HEK293 (cell line): ENCODE measurements around the gene HLA-DMA.

ENCODE experiments used
- ATF2 ChIP-seq: fragments of 450-650 bp; formaldehyde crosslinking; IDR thresholded peaks from 2 replicates; pipeline ENCODE4 v1.5.1; 2016; ENCODE audit warnings: missing biosample characterization, missing genetic modification characterization, low read depth
- EGR2 ChIP-seq: fragments of 450-650 bp; formaldehyde crosslinking; IDR thresholded peaks from 2 replicates; pipeline ENCODE4 v1.5.1; 2016; ENCODE audit warnings: low read depth, missing biosample characterization, missing genetic modification characterization
- HOXD13 ChIP-seq: sonication (generic); formaldehyde crosslinking; IDR thresholded peaks from 2 replicates; pipeline ENCODE4 v1.8.0; 2022; ENCODE audit warnings: missing genetic modification reagents, borderline replicate concordance
- INSM2 ChIP-seq: fragments of 450-650 bp; formaldehyde crosslinking; IDR thresholded peaks from 2 replicates; pipeline ENCODE4 v1.5.1; 2016; ENCODE audit warnings: missing biosample characterization, missing genetic modification characterization
- KLF1 ChIP-seq: fragments of 450-650 bp; formaldehyde crosslinking; IDR thresholded peaks from 2 replicates; pipeline ENCODE4 v1.5.1; 2016; ENCODE audit warnings: missing biosample characterization, missing genetic modification characterization
- PATZ1 ChIP-seq: fragments of 450-650 bp; formaldehyde crosslinking; IDR thresholded peaks from 2 replicates; pipeline ENCODE4 v1.5.1; 2016; ENCODE audit warnings: missing biosample characterization, missing genetic modification characterization
- PRDM1 ChIP-seq: fragments of 450-650 bp; formaldehyde crosslinking; IDR thresholded peaks from 2 replicates; pipeline ENCODE4; 2016; ENCODE audit warnings: missing biosample characterization, missing genetic modification characterization
- ZBTB1 ChIP-seq: fragments of 450-650 bp; formaldehyde crosslinking; IDR thresholded peaks from 2 replicates; pipeline ENCODE4 v1.5.1; 2016; ENCODE audit warnings: missing biosample characterization, missing genetic modification characterization
- ZBTB21 ChIP-seq: fragments of 450-650 bp; formaldehyde crosslinking; IDR thresholded peaks from 2 replicates; pipeline ENCODE4 v1.5.1; 2017; ENCODE audit warnings: missing biosample characterization, missing genetic modification characterization
- ZBTB8A ChIP-seq: fragments of 450-650 bp; formaldehyde crosslinking; IDR thresholded peaks from 2 replicates; pipeline ENCODE4 v1.5.1; 2016; ENCODE audit warnings: missing biosample characterization, missing genetic modification characterization
- ZNF146 ChIP-seq: fragments of 450-650 bp; formaldehyde crosslinking; IDR thresholded peaks from 2 replicates; pipeline ENCODE4 v1.5.1; 2016; ENCODE audit warnings: missing biosample characterization, missing genetic modification characterization
- ZNF148 ChIP-seq: fragments of 450-650 bp; formaldehyde crosslinking; IDR thresholded peaks from 2 replicates; pipeline ENCODE4 v1.5.0; 2017; ENCODE audit warnings: missing biosample characterization, missing genetic modification characterization, borderline replicate concordance
- ZNF19 ChIP-seq: fragments of 450-650 bp; formaldehyde crosslinking; IDR thresholded peaks from 2 replicates; pipeline ENCODE4; 2016; ENCODE audit warnings: missing biosample characterization, missing genetic modification characterization, low read depth
- ZNF239 ChIP-seq: fragments of 450-650 bp; formaldehyde crosslinking; IDR thresholded peaks from 2 replicates; pipeline ENCODE4 v1.5.1; 2016; ENCODE audit warnings: missing biosample characterization, missing genetic modification characterization
- ZNF350 ChIP-seq: fragments of 450-650 bp; formaldehyde crosslinking; IDR thresholded peaks from 2 replicates; pipeline ENCODE4 v1.5.0; 2017; ENCODE audit warnings: missing biosample characterization, mild to moderate bottlenecking, missing genetic modification characterization
- ZNF423 ChIP-seq: fragments of 450-650 bp; formaldehyde crosslinking; IDR thresholded peaks from 2 replicates; pipeline ENCODE4 v1.5.1; 2016; ENCODE audit warnings: missing biosample characterization, missing genetic modification characterization
- ZNF473 ChIP-seq: fragments of 450-650 bp; formaldehyde crosslinking; IDR thresholded peaks from 2 replicates; pipeline ENCODE4 v1.5.1; 2017; ENCODE audit warnings: missing biosample characterization, missing genetic modification characterization
- ZNF488 ChIP-seq: fragments of 450-650 bp; formaldehyde crosslinking; IDR thresholded peaks from 2 replicates; pipeline ENCODE4 v1.5.1; 2016; ENCODE audit warnings: missing biosample characterization, missing genetic modification characterization
- ZNF548 ChIP-seq: fragments of 450-650 bp; formaldehyde crosslinking; IDR thresholded peaks from 2 replicates; pipeline ENCODE4 v1.5.1; 2016; ENCODE audit warnings: missing biosample characterization, missing genetic modification characterization
- ZNF645 ChIP-seq: fragments of 450-650 bp; formaldehyde crosslinking; IDR thresholded peaks from 2 replicates; pipeline ENCODE4; 2016; ENCODE audit warnings: missing biosample characterization, missing genetic modification characterization
- ZNF664 ChIP-seq: fragments of 450-650 bp; formaldehyde crosslinking; IDR thresholded peaks from 2 replicates; pipeline ENCODE4 v1.5.1; 2016; ENCODE audit warnings: missing biosample characterization, missing genetic modification characterization
- ZNF707 ChIP-seq: fragments of 450-650 bp; formaldehyde crosslinking; IDR thresholded peaks from 2 replicates; pipeline ENCODE4 v1.5.1; 2016; ENCODE audit warnings: missing biosample characterization, missing genetic modification characterization
- ZNF76 ChIP-seq: fragments of 450-650 bp; formaldehyde crosslinking; IDR thresholded peaks from 2 replicates; pipeline ENCODE4; 2016; ENCODE audit warnings: low read depth, missing biosample characterization, missing genetic modification characterization, borderline replicate concordance
- ZNF768 ChIP-seq: fragments of 450-650 bp; formaldehyde crosslinking; IDR thresholded peaks from 2 replicates; pipeline ENCODE4 v1.5.1; 2018; ENCODE audit warnings: missing biosample characterization, mild to moderate bottlenecking, missing genetic modification characterization
- ZNF791 ChIP-seq: fragments of 450-650 bp; formaldehyde crosslinking; IDR thresholded peaks from 2 replicates; pipeline ENCODE4 v1.5.1; 2016; ENCODE audit warnings: missing biosample characterization, missing genetic modification characterization
- ZSCAN4 ChIP-seq: fragments of 450-650 bp; formaldehyde crosslinking; IDR thresholded peaks from 2 replicates; pipeline ENCODE4 v1.5.1; 2017; ENCODE audit warnings: missing biosample characterization, missing genetic modification characterization

HLA-DMA gene

GRCh38 chr6:32969685-32970412 is 17.0 kb upstream of the HLA-DMA start (continued):
- TF ChIP-seq ZNF19 (tag by site-specific recombination) (no peak), ZNF350 (tag by site-specific recombination) (no peak), ZNF76 (peak; percentile 12; the same call in 1 of the 2 replicates), KLF1 (peak; percentile 34; the same call in 1 of the 2 replicates), INSM2 (tag by site-specific recombination) (peak; percentile 87), EGR2 (tag by site-specific recombination) (peak; percentile 90), ZNF645 (tag by site-specific recombination) (no peak), ZNF791 (tag by site-specific recombination) (no peak), PRDM1 (tag by site-specific recombination) (peak; percentile 98), ZNF146 (no peak; the same call in 1 of the 2 replicates), ZNF548 (tag by site-specific recombination) (no peak), ZBTB21 (no peak), ATF2 (tag by site-specific recombination) (no peak), ZSCAN4 (tag by site-specific recombination) (no peak), PATZ1 (tag by site-specific recombination) (peak; percentile 94), ZBTB8A (tag by site-specific recombination) (peak; percentile 79), HOXD13 (CRISPR knock-in tag) (no peak), ZNF488 (tag by site-specific recombination) (no peak), ZNF148 (no peak), ZBTB1 (tag by site-specific recombination) (no peak), ZNF473 (tag by site-specific recombination) (no peak), ZNF707 (no peak), ZNF768 (tag by site-specific recombination) (no peak), ZNF239 (tag by site-specific recombination) (no peak; the same call in 1 of the 2 replicates), ZNF664 (tag by site-specific recombination) (no peak), ZNF423 (tag by site-specific recombination) (peak; percentile 89)
